ENCODE measurements around the gene C17orf100. TPM values are rescaled to one million over a fixed set of nuclear protein-coding genes. Genes with fewer than 3 reads are reported as not detected.

Gene C17orf100
- total RNA-seq, 1 experiment from 2014 or later = 0.70 TPM

DNA sequence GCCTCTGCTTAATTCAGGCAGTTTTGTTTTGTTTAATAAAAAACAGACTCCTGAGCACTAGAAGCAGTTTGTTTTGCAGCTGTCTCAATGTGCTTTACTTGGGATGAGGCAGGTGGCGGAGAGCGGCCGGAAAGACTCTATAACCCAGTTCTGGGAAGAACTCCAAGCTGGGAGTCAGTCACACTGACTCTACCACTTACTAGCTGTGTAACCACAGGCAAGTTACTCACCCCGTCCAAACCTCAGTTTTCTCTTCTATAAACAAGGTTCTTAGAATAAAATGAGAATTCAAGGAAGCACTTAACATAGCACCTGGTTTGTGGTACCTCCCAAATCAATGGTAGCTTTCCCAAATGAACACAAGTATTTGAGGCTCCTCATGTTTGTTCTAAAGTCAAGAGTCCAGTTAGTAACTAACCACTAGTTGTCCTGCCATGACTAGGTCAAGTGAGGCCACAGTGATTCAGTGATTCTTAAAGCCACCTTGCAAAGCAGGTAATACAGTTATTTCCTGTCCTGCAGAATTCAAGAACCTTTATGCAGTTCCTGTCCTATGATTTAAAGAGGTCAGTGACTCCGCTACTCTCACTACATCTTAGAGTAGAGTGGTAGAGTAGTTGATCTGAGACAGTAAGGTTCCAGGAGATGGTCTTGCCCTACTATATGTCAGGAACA lies 8.0 kb upstream of the C17orf100 start:
- H3K4ac ChIP-seq (ENCODE audit: low read depth, low read length) = no peak overlapping the region
- no peak overlapping the region for H4K91ac ChIP-seq (ENCODE audit: insufficient read length, low read depth, low read length)
- no peak overlapping the region for H2AFZ ChIP-seq (ENCODE audit: low read length)
- H3K23me2 ChIP-seq (ENCODE audit: insufficient read length, low read depth, low read length, poor library complexity, severe bottlenecking) = peaks cover 18% of the 10 kb centered on the region
- H2BK15ac ChIP-seq (ENCODE audit: low read depth, low read length) = no peak overlapping the region
- H3K36me3 Mint-ChIP-seq (ENCODE audit: insufficient read depth in 1 of 3, low read depth in 3 of 3) = peaks cover 3 to 48% (median 41%) of the 10 kb centered on the region in 3 experiments; a peak in 6 of 7 replicates
- H3K79me1 ChIP-seq (ENCODE audit: insufficient read depth, low read depth, low read length, poor library complexity, severe bottlenecking) = peaks cover 3% of the 10 kb centered on the region
- H4K20me1 ChIP-seq (ENCODE audit: control insufficient read depth, insufficient read depth, insufficient read length) = no peaks in the 10 kb centered on the region
- H2BK12ac ChIP-seq (ENCODE audit: insufficient read length, low read depth, low read length) = no peak overlapping the region
- H3K27ac Mint-ChIP-seq = no peak overlapping the region
- H4K5ac ChIP-seq (ENCODE audit: insufficient read length, low read depth, low read length) = no peak overlapping the region
- H3K27me3 Mint-ChIP-seq (ENCODE audit: low read depth) = no peaks in the 10 kb centered on the region; the same call in 1 of the 2 replicates
- H3K23ac ChIP-seq (ENCODE audit: insufficient read length, low read depth, low read length) = no peak overlapping the region
- H4K8ac ChIP-seq (replicated peaks; ENCODE audit: insufficient read length, low read depth, low read length) = no peak overlapping the region
- H3K79me2 ChIP-seq (ENCODE audit: insufficient read depth, low read length) = peaks cover 2% of the 10 kb centered on the region; the same call in 1 of the 2 replicates
- H3K27ac ChIP-seq (ENCODE audit: insufficient read length, low read depth, low read length) = no peak overlapping the region
- H3T11ph ChIP-seq (ENCODE audit: low read length) = no peak overlapping the region
- no peak overlapping the region for H3K4me3 Mint-ChIP-seq
- H3K27me3 ChIP-seq (ENCODE audit: insufficient read depth, low read length) = no peaks in the 10 kb centered on the region
- no peaks in the 10 kb centered on the region for H3K4me1 ChIP-seq (ENCODE audit: insufficient read depth, low read length)
- no peak overlapping the region for H2BK120ac ChIP-seq (ENCODE audit: low read depth, low read length, poor library complexity, severe bottlenecking)
- H2BK5ac ChIP-seq (ENCODE audit: insufficient read length, low read length) = no peak overlapping the region
- H3K56ac ChIP-seq (ENCODE audit: insufficient read length, low read depth, low read length) = no peak overlapping the region
- DNase-seq = no peak
- no peak overlapping the region for H3K4me2 ChIP-seq (ENCODE audit: insufficient read depth, insufficient read length, low read length)
- no peak overlapping the region for H3K18ac ChIP-seq (ENCODE audit: insufficient read length, low read depth, low read length)
- H2AK5ac ChIP-seq (ENCODE audit: insufficient read length, low read length) = no peak overlapping the region
- H3K4me1 Mint-ChIP-seq = peaks cover 15 to 16% of the 10 kb centered on the region in 2 experiments
- H3K9ac ChIP-seq (ENCODE audit: extremely low read depth, insufficient read length, low read length) = no peak overlapping the region
- H3K14ac ChIP-seq (ENCODE audit: insufficient read depth, low read length) = no peak overlapping the region
- no peak overlapping the region for H2BK20ac ChIP-seq (ENCODE audit: low read depth, low read length, poor library complexity, severe bottlenecking)
- TF ChIP-seq, protein P1, sequence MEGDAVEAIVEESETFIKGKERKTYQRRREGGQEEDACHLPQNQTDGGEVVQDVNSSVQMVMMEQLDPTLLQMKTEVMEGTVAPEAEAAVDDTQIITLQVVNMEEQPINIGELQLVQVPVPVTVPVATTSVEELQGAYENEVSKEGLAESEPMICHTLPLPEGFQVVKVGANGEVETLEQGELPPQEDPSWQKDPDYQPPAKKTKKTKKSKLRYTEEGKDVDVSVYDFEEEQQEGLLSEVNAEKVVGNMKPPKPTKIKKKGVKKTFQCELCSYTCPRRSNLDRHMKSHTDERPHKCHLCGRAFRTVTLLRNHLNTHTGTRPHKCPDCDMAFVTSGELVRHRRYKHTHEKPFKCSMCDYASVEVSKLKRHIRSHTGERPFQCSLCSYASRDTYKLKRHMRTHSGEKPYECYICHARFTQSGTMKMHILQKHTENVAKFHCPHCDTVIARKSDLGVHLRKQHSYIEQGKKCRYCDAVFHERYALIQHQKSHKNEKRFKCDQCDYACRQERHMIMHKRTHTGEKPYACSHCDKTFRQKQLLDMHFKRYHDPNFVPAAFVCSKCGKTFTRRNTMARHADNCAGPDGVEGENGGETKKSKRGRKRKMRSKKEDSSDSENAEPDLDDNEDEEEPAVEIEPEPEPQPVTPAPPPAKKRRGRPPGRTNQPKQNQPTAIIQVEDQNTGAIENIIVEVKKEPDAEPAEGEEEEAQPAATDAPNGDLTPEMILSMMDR (conservative IDR thresholded peaks at IDR 0.05) = no peak
- H3K9me3 Mint-ChIP-seq = no peaks in the 10 kb centered on the region
- no CpG with 5 or more reads among the region's 5 CpGs for WGBS (ENCODE audit: extremely low coverage, insufficient read length, low lambda C conversion rate)
- no peaks in the 10 kb centered on the region for H3K9me3 ChIP-seq (ENCODE audit: control insufficient read depth, low read depth, low read length)

Measured in H9 (cell line).